Upper lobe of left lung (tissue), 4 donors: ENCODE measurements around the gene EXD3.

Experiments
- CTCF ChIP-seq, 6 experiments: fragments of 450-650 bp in 4 of 6; fragments of 200-600 bp in 2 of 6; sonication (generic) in 2 of 6; IDR thresholded peaks; one replicate each; pipeline ENCODE4 v1.5.1; 2016 to 2019; ENCODE audit warnings: antibody characterized with exemption in 6 of 6
- POLR2A ChIP-seq, 4 donors: fragments of 450-650 bp; IDR thresholded peaks; one replicate each; pipeline ENCODE4 v1.5.1; 2016 to 2017; ENCODE audit warnings: antibody characterized with exemption in 4 of 4, mild to moderate bottlenecking in 2 of 4
- POLR2AphosphoS5 ChIP-seq, 2 donors: sonication (generic); formaldehyde crosslinking; IDR thresholded peaks; one replicate each; pipeline ENCODE4 v1.5.1; 2017; ENCODE audit warnings: antibody characterized with exemption in 2 of 2

- TF ChIP-seq POLR2A (IDR thresholded peaks at IDR 0.05) (no peak), CTCF (IDR thresholded peaks at IDR 0.05) (no peak), POLR2AphosphoS5 (IDR thresholded peaks at IDR 0.05) (no peak)
Observed at GRCh38 chr9:137339045-137339907, 83.7 kb downstream of the EXD3 start.
